A549 (cell line): ENCODE measurements around the gene PICK1. TPM values are rescaled to one million over a fixed set of nuclear protein-coding genes. Genes with fewer than 3 reads are reported as not detected.
"Not testable (repeated sequence)": the region's sequence is repeated elsewhere in the genome, so short reads cannot be mapped to it uniquely, and the experiment has no call there.

Experiments used
- ATAC-seq, 2 experiments: fragments of 200-7000 bp in 1 of 2; fragments of >200 bp in 1 of 2; cut with Nextera tagmentation in 1 of 2; cut with Tn5 transposase in 1 of 2; 3 replicates each; pipeline versions ENCODE4 v1.8.0 to v1.9.1; 2018 to 2020; ENCODE audit warnings: mild to moderate bottlenecking in 1 of 2, moderate library complexity in 1 of 2
- CTCF ChIA-PET: fragments of 300-600 bp; sonication (Branson Sonifier 250); formaldehyde crosslinking; extraction: SDS; loops from one replicate; lab custom pipeline; 2021; ENCODE audit warnings: antibody characterized with exemption, inconsistent platforms; lab: Yijun Ruan, JAX
- POLR2A ChIA-PET: fragments of 350-600 bp; formaldehyde crosslinking; extraction: SDS; loops from one replicate; lab custom pipeline; 2021; ENCODE audit warnings: antibody characterized with exemption, inconsistent platforms; lab: Yijun Ruan, JAX
- DNase-seq, 2 experiments: peaks; one replicate each; pipeline versions ENCODE4 v3.0.0 to v3.0.0-alpha.2; 2011 to 2016; ENCODE audit warnings: low read depth in 1 of 2, low spot score in 1 of 2
- FAIRE-seq: peaks from 2 replicates; lab custom pipeline; 2011; peaks lifted over from hg19 to GRCh38; lab: Jason Lieb, UNC
- H3K27ac ChIP-seq, 2 experiments: fragments of >200 bp; sonication (Bioruptor Twin); formaldehyde crosslinking; 3 replicates each; pipeline ENCODE4 v1.5.1; 2016 to 2017
- H3K4me1 ChIP-seq: fragments of >200 bp; sonication (Bioruptor Twin); formaldehyde crosslinking; 3 replicates; pipeline ENCODE4 v1.6.1; 2016
- H3K4me2 ChIP-seq: fragments of >200 bp; sonication (Bioruptor Twin); formaldehyde crosslinking; 3 replicates; pipeline ENCODE4 v1.6.1; 2016
- H3K4me3 ChIP-seq: fragments of >200 bp; sonication (Bioruptor Twin); formaldehyde crosslinking; 3 replicates; pipeline ENCODE4 v1.5.1; 2016
- H3K9me3 ChIP-seq: fragments of >200 bp; sonication (Bioruptor Twin); formaldehyde crosslinking; 3 replicates; pipeline ENCODE4 v1.6.1; 2016
- CBX2 ChIP-seq: fragments of 200-600 bp; sonication (generic); IDR thresholded peaks from 2 replicates; pipeline ENCODE4 v1.6.1; 2016; ENCODE audit warnings: low read depth, mild to moderate bottlenecking, borderline replicate concordance
- CHD4 ChIP-seq: fragments of 200-600 bp; sonication (generic); IDR thresholded peaks from 2 replicates; pipeline ENCODE4 v1.6.1; 2016; ENCODE audit warnings: antibody characterized with exemption, mild to moderate bottlenecking, borderline replicate concordance
- E2F6 ChIP-seq: IDR thresholded peaks from 2 replicates; pipeline ENCODE4 v1.6.1; 2012; ENCODE audit warnings: low read depth, borderline replicate concordance
- EHF ChIP-seq: fragments of 250-450 bp; sonication (Bioruptor Pico); IDR thresholded peaks from 2 replicates; pipeline ENCODE4 v1.5.0; 2020; ENCODE audit warnings: mild to moderate bottlenecking
- ELK1 ChIP-seq: fragments of 150-350 bp; IDR thresholded peaks from 2 replicates; pipeline ENCODE4 v1.6.1; 2014; ENCODE audit warnings: low read depth, mild to moderate bottlenecking, low read length
- EP300 ChIP-seq, 2 experiments: fragments of >200 bp; sonication (Bioruptor Twin); formaldehyde crosslinking; IDR thresholded peaks; 2 replicates in 1 of 2; 3 replicates in 1 of 2; pipeline ENCODE4 v1.6.1; 2016 to 2017
- HDAC2 ChIP-seq: fragments of 200-600 bp; sonication (generic); IDR thresholded peaks from 2 replicates; pipeline ENCODE4 v1.6.1; 2016
- HES2 ChIP-seq: fragments of >200 bp; sonication (Bioruptor Twin); formaldehyde crosslinking; IDR thresholded peaks from 2 replicates; pipeline ENCODE4 v1.6.1; 2016
- HMGXB4 ChIP-seq: fragments of 250-450 bp; sonication (Bioruptor Pico); IDR thresholded peaks from 2 replicates; pipeline ENCODE4 v1.5.0; 2021; ENCODE audit warnings: mild to moderate bottlenecking, moderate library complexity, borderline replicate concordance
- HOXB13 ChIP-seq: fragments of 250-450 bp; sonication (Bioruptor Pico); IDR thresholded peaks from 2 replicates; pipeline ENCODE4 v1.5.0; 2020; ENCODE audit warnings: low read depth, mild to moderate bottlenecking, moderate library complexity
- JUN ChIP-seq, 2 experiments: fragments of >200 bp; sonication (Bioruptor Twin); formaldehyde crosslinking; IDR thresholded peaks; 2 replicates in 1 of 2; 3 replicates in 1 of 2; pipeline ENCODE4 v1.6.1; 2016 to 2017
- JUNB ChIP-seq: fragments of >200 bp; sonication (Bioruptor Twin); formaldehyde crosslinking; IDR thresholded peaks from 2 replicates; pipeline ENCODE4 v1.6.1; 2016
- KDM1A ChIP-seq: fragments of 200-600 bp; sonication (generic); IDR thresholded peaks from 2 replicates; pipeline ENCODE4 v1.6.1; 2016; ENCODE audit warnings: low read depth, mild to moderate bottlenecking
- KDM5A ChIP-seq: fragments of 200-600 bp; sonication (generic); IDR thresholded peaks from 2 replicates; pipeline ENCODE4 v1.6.1; 2016; ENCODE audit warnings: antibody characterized with exemption, mild to moderate bottlenecking
- MAFK ChIP-seq: fragments of 450-650 bp; IDR thresholded peaks from 2 replicates; pipeline ENCODE4 v1.6.1; 2014; ENCODE audit not compliant: partially characterized antibody
- NFE2L2 ChIP-seq: fragments of 150-350 bp; conservative IDR thresholded peaks from 2 replicates; pipeline ENCODE4 v1.6.1; 2014; ENCODE audit warnings: low read length
- NPAS2 ChIP-seq: fragments of 250-450 bp; sonication (Bioruptor Pico); IDR thresholded peaks from 2 replicates; pipeline ENCODE4 v1.8.0; 2022; ENCODE audit warnings: mild to moderate bottlenecking, moderate library complexity, borderline replicate concordance
- POLR2A ChIP-seq: IDR thresholded peaks from 2 replicates; pipeline ENCODE4 v1.6.1; 2012; ENCODE audit warnings: mild to moderate bottlenecking, low read length
- POLR2AphosphoS2 ChIP-seq: conservative IDR thresholded peaks from 2 replicates; pipeline ENCODE4 v1.6.1; 2012; ENCODE audit warnings: low read length, improper control_type of control experiment, inconsistent platforms
- SREBF2 ChIP-seq: fragments of 450-650 bp; IDR thresholded peaks from 2 replicates; pipeline ENCODE4 v1.6.1; 2014; ENCODE audit warnings: mild to moderate bottlenecking, moderate library complexity
- ZSCAN20 ChIP-seq: fragments of 250-450 bp; sonication (Bioruptor Pico); IDR thresholded peaks from 2 replicates; pipeline ENCODE4 v1.8.0; 2022; ENCODE audit warnings: mild to moderate bottlenecking, moderate library complexity
- WGBS: methylation state at CpG from one replicate; pipeline ENCODE4 v1.1.6; 2017; ENCODE audit errors: missing lambda C conversion rate; 5-methylcytosine and 5-hydroxymethylcytosine counted together
- polyA plus RNA-seq, 4 experiments: library from polyadenylated mRNA; depleted of rRNA in 3 of 4; stranded (reverse); fragments of >200 nt; fragmentation: RNase III in 1 of 4; extraction: RNeasy Plus Mini Kit Qiagen cat#74134 plus additional on column Dnase treatment in 1 of 4; gene quantifications; 2 replicates in 3 of 4; 3 replicates in 1 of 4; pipeline ENCODE4 v1.2.3, GENCODE V29; 2011 to 2017

The PICK1 gene
- polyA plus RNA-seq, 2 of the 4 experiments (the other 2 are of a cell fraction): 15.6 to 17.8 TPM

- TF ChIP-seq HMGXB4 (no peak), CHD4 (no peak), EP300 (IDR thresholded peaks at IDR 0.05) (no peak), POLR2A (no peak), HDAC2 (no peak), E2F6 (no peak), SREBF2 (no peak)
- TF ChIP-seq, all 56 proteins: peak for 0
Measured at GRCh38 chr22:38115423-38116205, 58.4 kb downstream of the PICK1 start (continued).

GRCh38 chr22:38117556-38117955, 60.4 kb downstream of the PICK1 start:
- 90% methylated on average over 10 of the region's 10 CpGs for WGBS
- DNase-seq, H3K4me1 ChIP-seq, ATAC-seq, FAIRE-seq, CTCF ChIA-PET, H3K4me3 ChIP-seq, H3K9me3 ChIP-seq, H3K4me2 ChIP-seq, H3K27ac ChIP-seq, POLR2A ChIA-PET: not testable (repeated sequence)

- 59% methylated on average over 3 of the region's 3 CpGs for WGBS
- Histone ChIP-seq H3K4me3 (no peak overlapping the region), H3K9me3 (no peaks in the 10 kb centered on the region), H3K4me2 (no peak overlapping the region), H3K4me1 (no peaks in the 10 kb centered on the region), H3K27ac (no peak overlapping the region)
- ATAC-seq: no peak
- CTCF ChIA-PET: interaction anchor here (1.3 kb wide), 1 partner anchor 66 kb away, joined by 3 read pairs; no protein-coding TSS in a partner anchor
- POLR2A ChIA-PET: no interaction called here
- no peak for DNase-seq
- FAIRE-seq: no peak
- TF ChIP-seq JUN (IDR thresholded peaks at IDR 0.05): no peak
- TF ChIP-seq HOXB13 (CRISPR knock-in tag): no peak
- no peak for TF ChIP-seq POLR2AphosphoS2
- TF ChIP-seq ELK1: no peak
Measured at GRCh38 chr22:38118182-38118581, 61.0 kb downstream of the PICK1 start.

GRCh38 chr22:38118747-38119146, 61.5 kb downstream of the PICK1 start:
- H3K4me2 ChIP-seq, H3K27ac ChIP-seq, POLR2A ChIA-PET, H3K9me3 ChIP-seq, DNase-seq, H3K4me3 ChIP-seq, ATAC-seq, FAIRE-seq, H3K4me1 ChIP-seq: not testable (repeated sequence)
- CTCF ChIA-PET: interaction anchor here (0.8 to 1.3 kb wide), 3 partner anchors 10 to 67 kb away, joined by 3 to 4 read pairs (median 3); no protein-coding TSS in a partner anchor
- WGBS: 75% methylated on average over 2 of the region's 2 CpGs

- Histone ChIP-seq H3K9me3 (no peaks in the 10 kb centered on the region), H3K4me1 (no peaks in the 10 kb centered on the region), H3K27ac (no peak overlapping the region), H3K4me3 (no peak overlapping the region), H3K4me2 (no peak overlapping the region)
- 89% methylated on average over 19 of the region's 28 CpGs for WGBS
- ChIA-PET CTCF (interaction anchor here (0.7 kb wide), 1 partner anchor 176 kb away, joined by 3 read pairs; no protein-coding TSS in a partner anchor), POLR2A (no interaction called here)
- no peak for FAIRE-seq
- no peak for ATAC-seq
- DNase-seq: no peak
- TF ChIP-seq HES2 (no peak), E2F6 (no peak), KDM1A (no peak), KDM5A (no peak), CBX2 (no peak), ZSCAN20 (CRISPR knock-in tag) (no peak), JUNB (no peak), SREBF2 (no peak), NFE2L2 (no peak), MAFK (no peak), NPAS2 (no peak), EHF (CRISPR knock-in tag) (no peak)
Measured at GRCh38 chr22:38120359-38121110, 63.3 kb downstream of the PICK1 start.
